Osteoblast (primary cell): ENCODE data around the gene ALAD. TPM values are rescaled to one million over a fixed set of nuclear protein-coding genes. Genes with fewer than 3 reads are reported as not detected.
"Not testable (repeated sequence)": the region's sequence is repeated elsewhere in the genome, so short reads cannot be mapped to it uniquely, and the experiment has no call there.

Source experiments
- DNase-seq: peaks from one replicate; pipeline ENCODE4 v3.0.0; 2011; ENCODE audit warnings: low spot score, mixed read lengths; ENCODE audit not compliant: insufficient read length; ENCODE audit errors: missing footprints
- H2AFZ ChIP-seq: 2 replicates; pipeline ENCODE4 v1.6.0; 2011; ENCODE audit warnings: mild to moderate bottlenecking, low read length
- H3K27ac ChIP-seq: 2 replicates; pipeline ENCODE4 v1.5.1; 2011; ENCODE audit warnings: mild to moderate bottlenecking, low read depth, low read length, moderate library complexity
- H3K27me3 ChIP-seq: 2 replicates; pipeline ENCODE4 v1.6.0; 2012; ENCODE audit warnings: mild to moderate bottlenecking, control low read depth, inconsistent platforms, low read length, moderate library complexity; ENCODE audit not compliant: insufficient read depth
- H3K36me3 ChIP-seq: 2 replicates; pipeline ENCODE4 v1.5.1; 2011; ENCODE audit warnings: mild to moderate bottlenecking, low read length, control low read depth, moderate library complexity; ENCODE audit not compliant: insufficient read depth
- H3K4me1 ChIP-seq: 2 replicates; pipeline ENCODE4 v1.5.1; 2011; ENCODE audit warnings: mild to moderate bottlenecking, low read length, control low read depth, moderate library complexity; ENCODE audit not compliant: insufficient read depth
- H3K4me2 ChIP-seq: 2 replicates; pipeline ENCODE4 v1.6.0; 2011; ENCODE audit warnings: mild to moderate bottlenecking, low read length; ENCODE audit not compliant: insufficient read depth
- H3K4me3 ChIP-seq: fragments of 200-600 bp; sonication (generic); 3 replicates; pipeline ENCODE4 v1.5.1; 2012; ENCODE audit warnings: mild to moderate bottlenecking, low read length, inconsistent platforms; ENCODE audit not compliant: insufficient read depth
- H3K79me2 ChIP-seq: 2 replicates; pipeline ENCODE4 v1.6.0; 2012; ENCODE audit warnings: mild to moderate bottlenecking, low read length, control low read depth, inconsistent platforms; ENCODE audit not compliant: insufficient read depth
- H3K9me3 ChIP-seq: 2 replicates; pipeline ENCODE4 v1.5.1; 2011; ENCODE audit warnings: low read depth, low read length, control low read depth
- H4K20me1 ChIP-seq: 2 replicates; pipeline ENCODE4 v1.6.0; 2012; ENCODE audit warnings: mild to moderate bottlenecking, low read length, control low read depth; ENCODE audit not compliant: insufficient read depth
- total RNA-seq: library from RNA; depleted of rRNA; stranded (reverse); fragments of >200 nt; gene quantifications from 2 replicates; pipeline ENCODE4 v1.2.3, GENCODE V29; 2012
- TF ChIP-seq, protein P1 (sequence below): IDR thresholded peaks from 2 replicates; pipeline ENCODE4 v1.5.1; 2011; ENCODE audit warnings: mild to moderate bottlenecking, low read depth, low read length, moderate library complexity; ENCODE audit errors: extremely low read depth

The ALAD gene
- total RNA-seq, 1 donor: 26.8 TPM

DNA sequence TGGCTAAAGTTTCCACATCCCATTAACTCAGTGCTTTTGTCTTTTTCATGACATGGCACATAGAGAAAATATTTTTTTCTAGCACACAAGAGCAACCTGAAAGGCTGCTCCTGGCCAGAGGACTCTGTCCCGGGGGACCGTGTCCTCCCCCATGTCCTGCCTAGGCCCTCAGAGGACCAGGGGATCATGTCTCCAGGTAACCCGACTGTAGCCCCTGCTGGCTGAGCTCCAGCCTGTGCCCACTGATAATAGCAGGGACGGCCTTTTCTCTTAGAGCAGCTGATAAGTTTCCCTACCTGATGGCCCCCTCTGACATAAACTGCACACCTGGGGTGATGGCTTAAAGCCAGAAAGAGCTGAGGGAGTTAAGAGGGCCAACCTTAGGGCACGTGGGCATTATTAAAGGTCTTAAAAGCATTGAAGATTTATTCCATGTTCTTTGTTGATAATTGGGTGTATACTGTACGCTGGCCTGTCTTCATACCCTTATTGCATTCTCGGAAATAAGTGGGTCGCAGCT lies 30.2 kb downstream of the ALAD start:
- Histone ChIP-seq H3K27me3 (no peaks in the 10 kb centered on the region), H3K4me1 (no peaks in the 10 kb centered on the region), H3K9me3 (no peaks in the 10 kb centered on the region), H3K27ac (no peak overlapping the region), H4K20me1 (no peaks in the 10 kb centered on the region), H2AFZ (no peak overlapping the region), H3K4me2 (no peak overlapping the region), H3K36me3 (peaks cover 4% of the 10 kb centered on the region), H3K79me2 (no peaks in the 10 kb centered on the region), H3K4me3 (no peak overlapping the region)
- DNase-seq: no peak
- TF ChIP-seq, protein P1, sequence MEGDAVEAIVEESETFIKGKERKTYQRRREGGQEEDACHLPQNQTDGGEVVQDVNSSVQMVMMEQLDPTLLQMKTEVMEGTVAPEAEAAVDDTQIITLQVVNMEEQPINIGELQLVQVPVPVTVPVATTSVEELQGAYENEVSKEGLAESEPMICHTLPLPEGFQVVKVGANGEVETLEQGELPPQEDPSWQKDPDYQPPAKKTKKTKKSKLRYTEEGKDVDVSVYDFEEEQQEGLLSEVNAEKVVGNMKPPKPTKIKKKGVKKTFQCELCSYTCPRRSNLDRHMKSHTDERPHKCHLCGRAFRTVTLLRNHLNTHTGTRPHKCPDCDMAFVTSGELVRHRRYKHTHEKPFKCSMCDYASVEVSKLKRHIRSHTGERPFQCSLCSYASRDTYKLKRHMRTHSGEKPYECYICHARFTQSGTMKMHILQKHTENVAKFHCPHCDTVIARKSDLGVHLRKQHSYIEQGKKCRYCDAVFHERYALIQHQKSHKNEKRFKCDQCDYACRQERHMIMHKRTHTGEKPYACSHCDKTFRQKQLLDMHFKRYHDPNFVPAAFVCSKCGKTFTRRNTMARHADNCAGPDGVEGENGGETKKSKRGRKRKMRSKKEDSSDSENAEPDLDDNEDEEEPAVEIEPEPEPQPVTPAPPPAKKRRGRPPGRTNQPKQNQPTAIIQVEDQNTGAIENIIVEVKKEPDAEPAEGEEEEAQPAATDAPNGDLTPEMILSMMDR: no peak

DNA sequence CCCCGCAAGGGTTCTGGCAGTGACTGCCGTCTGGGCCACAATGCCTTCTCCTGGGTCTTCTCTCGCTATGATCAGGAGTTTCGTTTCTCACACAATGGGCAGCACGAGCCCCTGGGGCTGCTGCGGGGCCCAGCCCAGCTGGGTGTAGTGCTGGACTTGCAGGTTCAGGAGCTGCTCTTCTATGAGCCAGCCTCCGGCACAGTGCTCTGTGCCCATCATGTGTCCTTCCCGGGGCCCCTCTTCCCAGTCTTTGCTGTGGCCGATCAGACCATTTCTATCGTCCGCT lies 31.3 kb downstream of the ALAD start:
- Histone ChIP-seq H3K36me3 (peaks cover 4% of the 10 kb centered on the region), H3K79me2 (no peaks in the 10 kb centered on the region), H3K4me3 (no peak overlapping the region), H3K4me1 (no peaks in the 10 kb centered on the region), H3K27me3 (no peaks in the 10 kb centered on the region), H2AFZ (no peak overlapping the region), H3K9me3 (no peaks in the 10 kb centered on the region), H3K4me2 (no peak overlapping the region), H4K20me1 (no peaks in the 10 kb centered on the region), H3K27ac (no peak overlapping the region)
- DNase-seq: no peak
- TF ChIP-seq, protein P1: no peak

GRCh38 chr9:113368982-113369854 lies 31.9 kb downstream of the ALAD start:
- Histone ChIP-seq H4K20me1 (no peaks in the 10 kb centered on the region), H3K4me1 (no peaks in the 10 kb centered on the region), H2AFZ (no peak overlapping the region), H3K4me3 (no peak overlapping the region), H3K27ac (no peak overlapping the region), H3K36me3 (peaks cover 1% of the 10 kb centered on the region), H3K4me2 (no peak overlapping the region), H3K27me3 (no peaks in the 10 kb centered on the region), H3K9me3 (no peaks in the 10 kb centered on the region), H3K79me2 (no peaks in the 10 kb centered on the region)
- no peak for DNase-seq
- TF ChIP-seq, protein P1: no peak

GRCh38 chr9:113368348-113368981 lies 32.6 kb downstream of the ALAD start:
- no peaks in the 10 kb centered on the region for H4K20me1 ChIP-seq
- H3K27ac ChIP-seq: no peak overlapping the region
- DNase-seq: no peak
- H3K27me3 ChIP-seq: no peaks in the 10 kb centered on the region
- H2AFZ ChIP-seq: no peak overlapping the region
- H3K79me2 ChIP-seq: no peaks in the 10 kb centered on the region
- H3K4me3 ChIP-seq: no peak overlapping the region
- H3K4me2 ChIP-seq: no peak overlapping the region
- no peaks in the 10 kb centered on the region for H3K9me3 ChIP-seq
- no peaks in the 10 kb centered on the region for H3K36me3 ChIP-seq
- no peaks in the 10 kb centered on the region for H3K4me1 ChIP-seq
- TF ChIP-seq, protein P1: no peak

DNA sequence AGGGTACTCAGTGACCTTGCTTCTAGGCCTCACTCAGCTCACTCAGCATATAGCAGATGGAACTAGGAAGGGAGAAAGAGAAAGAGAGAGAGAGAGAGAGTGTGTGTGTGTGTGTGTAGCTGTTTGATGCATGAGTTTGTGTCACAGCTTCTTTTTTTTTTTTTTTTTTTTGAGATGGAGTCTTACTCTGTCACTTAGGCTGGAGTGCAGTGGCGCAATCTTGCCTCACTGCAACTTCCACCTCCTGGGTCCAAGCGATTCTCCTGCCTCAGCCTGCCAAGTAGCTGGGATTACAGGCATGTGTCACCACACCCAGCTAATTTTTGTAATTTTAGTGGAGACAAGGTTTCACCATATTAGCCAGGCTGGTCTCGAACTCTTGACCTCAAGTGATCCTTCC lies 35.4 kb downstream of the ALAD start:
- H3K27ac ChIP-seq, H4K20me1 ChIP-seq, H3K4me3 ChIP-seq, H3K4me2 ChIP-seq, DNase-seq, H3K27me3 ChIP-seq, H2AFZ ChIP-seq, H3K79me2 ChIP-seq, H3K9me3 ChIP-seq, H3K4me1 ChIP-seq, H3K36me3 ChIP-seq: not testable (repeated sequence)
